D341Med (cell line): ENCODE results near the gene AVP.

Source experiments
- DNase-seq: peaks from one replicate; pipeline ENCODE4 v3.0.0; 2012; ENCODE audit warnings: low spot score

The AVP gene

DNA sequence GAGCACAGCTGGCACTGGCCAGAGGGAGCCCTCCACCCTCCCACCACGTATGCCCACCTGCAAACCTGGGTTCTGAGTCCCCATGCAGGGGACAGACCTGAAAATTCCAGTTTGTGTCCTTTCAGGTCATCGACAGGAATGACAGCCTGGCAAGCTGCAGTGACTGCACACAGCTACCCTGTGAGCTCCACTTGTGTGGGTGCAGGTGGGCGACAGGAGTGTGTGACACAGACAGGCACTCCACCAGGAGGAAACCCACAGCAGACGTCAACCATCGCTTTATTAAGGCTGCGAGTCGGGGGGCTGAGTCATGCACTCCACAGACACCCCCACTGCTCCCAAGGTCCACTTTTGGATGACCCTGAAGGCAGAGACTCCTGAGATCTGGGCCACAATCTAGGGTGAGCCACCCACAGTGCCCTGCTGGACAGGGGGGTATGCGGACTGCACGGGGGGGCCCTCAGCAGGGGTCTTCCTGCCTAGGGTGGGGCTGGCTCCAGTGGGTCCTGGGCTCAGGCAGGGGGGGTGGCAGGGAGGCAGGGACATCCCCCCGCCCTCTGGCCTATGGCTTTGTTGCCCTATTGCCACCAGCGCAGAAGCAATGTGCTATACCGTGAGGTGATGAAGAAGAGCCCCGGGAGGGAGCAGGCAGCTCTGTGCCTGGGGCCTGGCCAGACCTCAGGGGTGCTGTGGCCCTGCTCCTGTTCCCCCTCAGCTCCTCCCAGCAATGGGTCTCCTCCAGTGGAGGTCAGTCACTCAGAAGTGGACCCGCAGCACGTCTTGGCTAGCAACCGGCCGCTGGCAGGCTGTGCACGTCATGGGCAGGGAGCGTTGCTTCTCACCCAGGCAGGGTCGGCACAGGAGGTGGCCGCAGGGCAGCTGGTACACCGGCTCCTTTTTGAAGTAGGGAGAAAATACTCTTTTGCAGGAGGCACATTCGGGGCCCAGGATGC lies 25.1 kb upstream of the AVP start:
- no peak for DNase-seq

DNA sequence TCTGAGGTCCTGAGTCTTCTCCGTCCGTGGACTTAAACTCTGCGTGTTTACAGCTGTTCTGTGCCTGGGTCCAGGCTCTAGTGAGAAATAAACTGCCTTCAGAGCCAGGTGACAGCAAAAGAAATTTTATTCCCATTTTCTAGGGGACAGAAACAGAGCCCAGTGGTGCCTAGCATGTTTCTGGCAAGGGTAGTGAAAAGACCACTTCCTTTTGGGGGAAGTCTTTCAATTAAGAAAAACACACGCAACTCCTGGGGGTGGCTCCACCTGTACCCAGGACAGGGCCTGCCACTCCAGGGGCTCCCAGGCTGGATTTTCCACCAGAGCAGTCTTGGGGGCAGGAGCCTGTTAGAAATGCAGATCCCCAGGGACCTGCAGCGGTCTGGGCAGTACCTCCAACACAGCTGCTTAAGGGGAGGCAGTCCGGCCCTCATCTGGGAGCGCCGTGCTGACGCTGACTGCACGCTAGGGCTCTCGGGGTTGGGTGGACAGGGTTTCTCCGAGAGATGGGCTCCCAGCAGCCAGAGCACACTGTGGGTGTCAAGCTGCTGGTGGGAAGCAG lies 23.0 kb upstream of the AVP start:
- no peak for DNase-seq

DNA sequence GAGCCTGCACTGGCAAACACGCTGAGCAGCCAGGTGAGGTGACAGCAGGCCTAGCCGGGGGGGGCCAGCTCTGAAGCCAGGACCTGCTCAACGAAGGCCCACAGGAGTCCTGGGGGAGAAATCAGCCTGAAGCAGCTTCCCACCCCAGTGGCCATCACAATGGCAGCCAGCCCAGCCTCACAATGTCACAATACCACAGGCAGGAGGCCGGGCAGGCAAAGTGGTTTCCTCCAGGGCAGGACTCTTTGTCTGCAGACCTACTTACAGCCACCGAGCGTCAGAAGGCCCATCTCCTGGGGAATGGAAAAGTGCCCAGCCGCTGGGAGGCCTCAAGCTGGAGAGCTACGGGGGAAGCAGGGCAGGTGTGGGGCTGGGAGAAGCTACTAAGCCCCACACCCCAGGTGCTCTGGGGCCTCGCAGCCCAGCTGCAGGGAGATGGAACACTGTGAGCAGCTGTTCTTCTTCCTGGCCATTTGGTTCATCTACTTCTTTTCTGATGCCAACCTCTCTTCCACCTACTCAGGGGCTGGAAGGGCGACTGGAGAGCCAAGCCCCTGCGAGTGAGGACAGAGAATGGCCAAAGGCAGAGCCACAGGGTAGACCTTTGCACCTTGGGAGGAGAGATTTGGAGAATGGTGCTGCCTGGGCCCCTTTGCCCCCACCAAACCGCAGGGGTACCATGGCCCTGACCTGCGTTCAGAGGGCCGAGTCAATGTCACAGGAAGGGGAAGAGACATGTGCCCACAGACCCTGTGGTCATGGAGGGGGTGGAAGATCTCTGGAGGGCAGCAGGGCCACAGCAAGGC lies 22.3 kb upstream of the AVP start:
- DNase-seq: no peak

DNA sequence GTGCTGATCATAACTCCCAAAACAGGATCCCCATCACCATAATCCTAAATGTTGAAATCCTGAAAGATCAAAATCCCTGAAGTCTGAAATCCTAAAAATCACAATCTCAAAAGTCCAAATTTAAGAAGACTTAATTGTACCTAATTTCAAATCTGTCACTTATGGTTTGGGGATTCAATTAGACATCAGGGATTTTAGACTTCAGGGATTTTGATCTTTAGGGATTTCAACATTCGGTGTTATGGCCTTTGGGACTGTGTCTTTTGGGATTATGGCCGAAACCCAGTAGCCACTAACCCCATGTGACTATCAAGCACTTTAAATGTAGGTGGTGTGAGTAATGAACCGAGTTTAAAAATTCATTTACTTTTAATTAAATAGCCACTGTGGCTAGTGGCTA lies 21.7 kb upstream of the AVP start:
- no peak for DNase-seq

DNA sequence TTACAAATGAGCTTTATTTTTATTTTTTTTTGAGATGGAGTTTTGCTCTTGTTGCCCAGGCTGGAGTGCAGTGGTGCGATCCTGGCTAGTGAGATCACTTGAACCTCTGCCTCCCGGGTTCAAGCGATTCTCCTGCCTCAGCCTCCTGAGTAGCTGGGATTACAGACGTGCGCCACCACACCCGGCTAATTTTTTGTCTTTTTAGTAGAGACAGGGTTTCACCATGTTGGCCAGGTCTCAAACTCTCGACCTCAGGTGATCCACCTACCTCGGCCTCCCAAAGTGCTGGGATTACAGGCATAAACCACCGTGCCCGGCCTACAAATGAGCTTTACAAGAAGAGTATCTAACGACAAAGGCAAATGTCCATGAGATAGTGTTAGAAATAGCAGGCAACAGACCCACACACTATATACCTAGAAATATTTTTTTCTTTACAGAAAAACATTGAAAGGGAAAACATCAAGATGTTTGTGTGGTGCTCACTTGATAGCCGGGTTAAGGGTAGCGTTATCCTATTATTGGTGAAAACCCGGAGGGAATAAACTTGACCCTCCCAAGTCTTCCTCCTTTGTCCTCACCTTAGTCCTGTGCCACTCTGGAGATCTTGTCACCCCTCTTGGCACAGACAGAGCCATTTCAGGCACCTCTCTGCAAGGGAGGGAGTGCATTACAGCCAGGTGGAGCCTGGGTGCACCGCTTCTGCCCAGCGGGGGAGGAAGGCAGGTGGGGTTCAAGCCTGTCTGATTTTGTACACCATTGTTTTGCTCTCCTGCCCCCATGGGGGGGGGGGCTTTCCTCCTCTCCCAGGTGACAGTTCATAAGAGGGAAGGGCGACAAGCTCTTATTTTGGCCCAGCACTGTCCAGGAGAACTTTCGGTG lies 21.0 kb upstream of the AVP start:
- DNase-seq: no peak

DNA sequence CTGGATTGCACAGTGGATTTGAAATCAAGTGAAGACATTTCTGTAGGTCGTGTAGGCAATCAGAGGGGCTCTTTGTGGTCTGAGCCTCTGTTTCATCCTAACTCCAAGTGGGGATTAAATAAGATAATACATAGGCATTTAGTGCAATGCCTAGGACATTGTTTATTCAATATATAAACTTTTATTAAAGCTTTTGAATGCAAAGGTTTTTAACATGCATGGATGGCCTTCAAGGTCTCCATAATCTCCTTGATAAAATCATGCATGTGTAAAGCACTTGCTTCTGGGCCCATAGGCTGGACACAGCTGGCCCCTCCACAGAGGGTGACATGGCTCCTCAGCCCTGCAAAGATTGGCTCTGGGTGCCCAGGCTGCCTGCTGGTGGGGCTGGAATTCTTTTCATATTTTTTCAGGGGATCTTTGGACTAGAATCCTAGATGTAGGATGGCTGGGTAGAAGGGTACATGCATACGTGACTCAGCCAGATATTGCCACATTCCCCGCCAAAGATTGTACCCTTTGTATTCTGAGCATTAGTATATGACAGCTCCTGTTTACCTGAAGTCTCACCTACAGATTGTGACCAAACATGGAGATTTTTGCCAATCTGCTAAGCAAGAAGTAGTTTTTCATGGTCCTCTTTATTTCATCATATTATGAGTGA lies 19.0 kb upstream of the AVP start:
- DNase-seq: no peak

DNA sequence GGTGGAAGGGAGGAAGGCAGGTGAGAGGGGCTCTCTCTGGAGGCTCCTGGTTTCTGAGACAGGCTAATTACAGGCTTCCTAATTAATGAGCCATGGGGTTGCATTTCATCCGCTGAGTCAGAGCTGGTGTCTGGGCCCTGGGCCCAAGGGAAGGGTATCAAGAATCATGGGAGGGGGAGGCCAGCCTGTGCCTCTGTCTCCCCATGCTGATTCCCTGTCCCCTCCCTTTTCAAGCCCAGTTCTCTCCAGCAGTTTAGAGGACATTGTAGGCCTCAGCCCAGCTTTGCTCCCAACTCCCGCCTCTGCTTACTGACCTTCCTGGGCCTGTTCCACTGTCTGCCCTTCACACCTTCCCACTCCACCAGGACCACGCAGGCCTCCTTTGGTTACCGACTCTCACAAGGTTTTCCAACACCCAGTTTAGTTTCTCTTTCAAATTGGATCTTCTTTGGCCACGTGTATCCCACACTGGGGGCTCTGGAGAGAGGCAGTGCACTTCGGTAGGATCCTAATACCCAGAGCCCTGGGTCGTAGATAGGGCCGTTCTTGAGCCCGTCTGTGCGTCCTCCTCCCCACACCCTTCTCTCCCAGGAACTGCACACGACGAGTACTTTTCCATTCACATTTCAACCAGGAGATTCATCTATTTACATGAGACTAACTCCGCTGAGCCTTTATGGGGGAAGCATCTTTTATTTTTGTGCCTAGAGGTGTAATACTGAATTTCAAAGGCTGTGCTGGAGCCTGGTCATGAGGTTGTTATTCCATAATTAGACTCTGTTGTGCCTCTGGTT lies 18.2 kb upstream of the AVP start:
- DNase-seq: no peak

DNA sequence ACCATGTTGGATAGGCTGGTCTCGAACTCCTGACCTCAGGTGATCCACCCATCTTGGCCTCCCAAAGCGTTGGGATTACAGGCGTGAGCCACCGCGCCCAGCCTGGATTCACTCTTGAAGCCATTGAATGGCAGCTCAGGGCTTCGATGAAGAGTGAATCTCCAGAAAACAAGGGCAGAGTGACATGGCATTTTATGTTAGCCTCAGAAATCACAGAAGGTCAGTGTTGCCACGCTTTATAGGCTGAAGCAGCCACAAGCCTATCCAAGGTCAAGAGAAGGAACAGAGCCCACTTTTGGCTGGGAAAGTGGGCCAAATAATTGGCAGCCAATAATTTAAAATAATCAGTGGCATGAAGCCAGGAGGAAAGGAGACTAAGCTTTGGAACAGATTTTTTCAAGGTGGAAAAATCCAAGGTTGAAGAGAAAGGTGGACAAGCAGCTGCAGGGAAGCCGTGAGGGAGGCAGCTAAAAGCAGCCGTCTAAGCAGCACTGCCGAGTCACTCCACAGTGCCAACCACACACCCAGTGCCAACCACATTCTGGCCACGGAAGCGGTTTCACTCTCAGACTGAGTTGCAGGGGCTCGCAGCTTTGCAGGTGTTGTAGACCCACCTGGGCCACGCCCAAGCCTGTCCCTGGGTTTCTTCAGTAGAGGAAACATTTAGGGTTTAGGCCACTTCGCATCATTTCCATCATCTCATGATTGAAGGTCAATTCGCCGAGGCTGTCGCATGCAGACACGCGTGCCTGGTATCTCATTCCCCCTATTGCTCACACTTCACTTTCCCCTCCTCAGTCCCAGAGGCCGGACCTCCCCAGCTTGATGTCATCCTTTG lies 17.4 kb upstream of the AVP start:
- no peak for DNase-seq

DNA sequence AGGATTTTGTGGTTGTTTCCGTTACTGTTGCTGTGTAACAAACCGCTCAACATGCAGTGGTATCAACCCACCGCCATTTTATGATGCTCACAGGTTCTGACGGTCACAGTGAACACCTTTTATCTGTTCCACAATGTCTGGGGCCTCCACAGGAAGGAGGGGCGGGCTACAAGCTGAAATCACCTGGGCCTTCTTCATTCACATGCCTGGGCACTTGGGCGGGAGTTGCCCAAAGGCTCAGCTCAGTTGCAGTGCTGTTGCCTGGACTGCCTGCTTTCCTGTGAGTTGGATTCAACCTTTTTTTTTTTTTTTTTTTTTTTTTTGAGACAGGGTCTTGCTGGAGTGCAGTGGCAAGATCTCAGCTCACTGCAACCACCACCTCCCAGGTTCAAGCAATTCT lies 16.7 kb upstream of the AVP start:
- DNase-seq: no peak

DNA sequence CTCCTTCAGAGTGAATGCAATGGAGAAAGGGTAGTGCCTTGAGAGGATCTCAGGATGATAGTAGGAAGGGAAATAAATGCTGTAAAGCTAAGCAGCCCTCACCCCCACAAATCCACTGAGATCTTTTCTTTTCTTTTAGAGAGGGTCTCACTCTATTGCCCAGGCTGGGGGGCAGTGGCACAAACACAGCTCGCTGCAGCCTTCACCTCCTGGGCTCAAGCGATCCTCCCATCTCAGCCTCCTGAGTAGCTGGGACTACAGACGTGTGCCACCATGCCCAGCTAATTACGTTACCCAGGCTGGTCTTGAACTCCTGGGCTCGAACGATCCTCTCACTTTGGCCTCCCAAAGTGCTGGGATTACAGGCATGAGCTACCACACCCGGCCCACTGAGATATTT lies 16.0 kb upstream of the AVP start:
- DNase-seq: no peak

DNA sequence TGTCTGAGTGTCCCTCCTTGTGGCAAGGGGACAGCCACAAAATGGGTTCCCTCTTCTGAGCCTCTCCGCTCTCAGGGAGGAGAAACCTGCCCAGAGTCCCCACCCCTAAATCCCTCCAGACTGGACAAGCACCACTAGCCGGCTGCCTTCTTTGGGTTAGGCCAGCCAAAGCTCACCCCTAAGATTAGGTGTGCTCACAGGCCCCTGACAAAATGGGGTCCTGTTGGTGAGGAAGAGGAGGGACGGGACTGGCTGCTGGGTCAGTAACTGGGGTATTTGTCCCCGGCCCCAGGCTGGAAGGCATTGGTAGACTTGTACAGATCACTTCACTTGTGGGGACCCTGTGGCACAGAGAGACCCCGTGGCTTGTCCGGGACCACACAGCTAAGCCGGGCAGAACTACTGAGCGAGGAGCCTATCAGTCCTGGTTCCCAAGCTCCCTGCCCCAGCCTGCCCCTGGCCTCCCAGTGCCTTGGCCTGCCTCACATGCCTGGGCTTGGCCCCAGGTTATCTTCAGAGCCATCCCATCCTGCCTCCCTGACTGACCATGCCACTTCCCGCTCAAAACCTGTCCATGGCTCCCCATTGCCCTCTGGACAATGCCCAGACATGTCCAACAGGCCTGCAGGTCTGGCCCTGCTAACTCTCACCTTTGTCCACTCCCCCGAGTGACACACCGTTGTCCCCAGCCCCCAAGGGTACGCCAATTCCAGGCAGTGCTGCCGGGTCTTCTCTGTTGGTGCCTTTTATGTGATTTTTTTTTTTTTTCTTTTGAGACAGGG lies 10.5 kb upstream of the AVP start:
- no peak for DNase-seq

DNA sequence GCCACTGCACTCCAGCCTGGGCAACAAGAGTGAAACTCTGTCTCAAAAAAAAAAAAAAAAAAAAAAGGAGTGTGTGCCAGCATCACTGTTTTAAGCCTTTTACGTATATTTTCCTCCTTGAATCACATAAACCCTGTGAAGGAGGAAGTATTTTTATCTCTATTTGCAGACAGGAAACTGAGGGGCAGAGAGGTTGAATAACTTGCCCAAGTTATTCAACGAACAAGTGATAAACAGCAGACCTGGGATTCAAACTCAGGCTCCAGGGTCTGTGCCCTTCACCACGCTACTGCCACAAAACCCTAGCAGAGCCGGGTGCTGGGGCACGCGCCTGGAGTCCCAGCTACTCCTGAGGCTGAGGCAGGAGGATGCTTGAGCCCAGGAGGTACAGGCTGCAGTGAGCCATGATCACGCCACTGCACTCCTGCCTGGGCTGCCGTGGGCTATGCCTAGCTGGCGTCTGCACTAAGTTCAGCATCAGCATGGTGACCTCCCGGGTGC lies 9.4 kb upstream of the AVP start:
- DNase-seq: no peak

DNA sequence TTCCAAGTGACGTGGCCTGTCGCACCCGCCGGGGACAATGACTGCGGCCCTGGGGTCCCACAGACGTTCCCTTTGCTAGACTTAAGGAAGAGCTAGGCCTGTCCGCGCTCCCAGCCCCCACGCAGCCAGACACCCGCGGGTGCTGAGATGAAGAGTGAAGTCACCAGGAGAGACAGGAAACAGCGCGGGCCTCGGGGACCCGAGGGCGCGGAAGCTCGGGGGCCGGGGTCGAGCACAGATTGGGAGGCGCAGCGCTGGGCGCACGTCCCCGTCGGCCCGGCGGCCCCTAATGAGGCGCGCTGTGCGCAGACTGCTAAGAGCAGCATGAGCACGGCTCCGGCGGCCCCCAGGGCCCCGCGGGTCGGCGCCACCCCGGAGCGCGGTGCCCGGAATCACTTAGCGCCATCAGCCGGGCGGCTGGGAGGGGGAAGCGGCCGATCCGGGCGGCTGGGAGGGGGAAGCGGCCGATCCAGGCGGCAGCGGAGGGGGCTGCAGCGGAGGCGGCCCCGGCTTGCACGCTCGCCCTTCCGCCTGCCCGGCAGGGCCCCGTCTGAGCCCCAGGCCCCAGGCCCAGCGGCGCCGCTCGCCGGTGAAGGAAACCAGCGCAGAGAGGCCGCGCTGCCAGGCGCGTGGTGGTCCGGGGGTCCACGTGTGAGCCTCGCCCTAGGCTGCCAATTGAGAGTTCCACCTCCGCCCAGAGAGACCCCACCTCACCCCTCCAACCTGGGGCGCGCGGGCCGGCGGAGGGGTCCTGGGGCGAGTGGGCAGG lies 8.3 kb upstream of the AVP start:
- peak; percentile 38 for DNase-seq

DNA sequence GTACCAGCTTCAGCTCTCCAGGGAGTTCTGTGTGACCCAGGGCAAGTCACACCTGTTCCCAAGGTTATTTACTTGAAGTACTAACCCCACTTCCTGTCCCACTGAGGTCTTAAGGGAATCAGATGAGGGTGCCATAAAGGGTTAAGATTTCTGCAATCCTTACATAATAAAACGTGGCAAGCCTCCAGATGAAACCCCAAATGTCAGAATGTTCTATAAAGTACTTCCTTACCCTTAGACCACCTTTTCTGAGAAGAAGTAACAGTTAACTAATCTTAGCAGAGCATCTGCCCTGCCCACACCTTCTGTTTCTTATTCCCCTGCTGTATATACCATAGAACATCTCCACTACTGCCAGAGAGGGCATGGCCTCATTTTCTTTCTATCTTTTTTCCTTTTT lies 6.0 kb upstream of the AVP start:
- no peak for DNase-seq

DNA sequence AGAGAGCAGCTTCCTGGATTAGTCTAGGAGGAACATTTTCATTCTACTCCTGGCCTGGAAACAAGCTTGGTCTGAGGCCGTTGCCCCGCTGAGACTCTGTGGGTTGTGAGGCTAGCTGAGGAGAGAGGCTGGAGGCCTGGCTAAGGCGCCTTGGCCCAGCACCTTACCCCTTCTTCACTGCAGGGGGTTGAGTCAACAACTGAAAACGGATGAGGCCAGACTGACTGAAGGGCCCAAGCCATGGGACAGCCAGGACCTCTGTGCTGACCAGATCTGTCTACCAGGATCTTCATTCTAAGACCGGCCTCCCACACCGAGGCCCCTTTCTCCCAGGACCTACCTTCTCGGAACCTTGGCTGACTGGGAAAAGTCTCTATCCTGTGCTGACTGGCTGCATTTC lies 3.5 kb upstream of the AVP start:
- DNase-seq: no peak

DNA sequence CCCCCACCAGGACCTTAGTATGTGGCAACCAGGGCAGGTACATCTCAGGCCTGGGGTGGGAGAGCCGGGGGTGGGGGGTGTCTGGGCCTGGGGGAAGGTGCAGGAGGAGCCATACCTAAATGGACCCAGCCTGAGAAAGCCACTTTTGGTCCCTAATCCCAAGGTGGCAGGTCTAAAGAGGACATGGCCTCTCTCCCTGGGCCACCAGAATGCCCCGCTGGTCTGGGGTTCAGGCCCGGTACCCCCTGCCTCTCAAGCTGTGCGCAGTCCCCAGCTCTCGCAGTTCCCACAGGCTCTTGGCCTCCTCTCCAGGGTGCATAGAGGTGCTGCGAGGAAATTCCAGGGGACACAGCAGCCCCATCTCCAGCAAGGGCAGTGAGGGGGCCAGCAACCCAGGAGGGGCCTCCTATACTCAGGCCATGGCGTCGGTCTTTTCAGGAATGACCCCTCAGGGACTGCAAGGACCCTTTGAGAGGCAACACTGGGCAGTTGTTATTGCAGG lies 1.1 kb upstream of the AVP start:
- DNase-seq: peak; percentile 17

DNA sequence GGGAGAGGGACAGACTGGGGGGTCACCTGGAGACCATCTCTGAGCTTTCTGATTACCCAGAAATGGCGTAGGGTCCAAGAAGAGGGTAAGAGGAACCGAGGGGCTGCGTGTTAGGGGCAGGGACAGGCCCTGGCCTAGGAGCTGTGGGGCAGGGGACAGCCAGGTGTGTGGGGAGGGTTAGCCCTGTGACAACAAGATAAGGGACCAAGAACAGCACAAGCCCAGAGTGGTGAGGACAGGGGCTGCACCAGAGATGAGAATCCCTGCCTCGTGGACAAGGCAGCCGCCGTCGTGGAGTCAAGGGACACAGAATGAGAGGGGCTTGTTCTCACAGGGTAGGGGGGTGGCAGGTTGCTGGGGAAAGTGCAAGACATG lies 449 bp upstream of the AVP start:
- DNase-seq: peak; percentile 33
